Measurements from ENCODE around the gene PCNP.

- TF ChIP-seq, protein P1, sequence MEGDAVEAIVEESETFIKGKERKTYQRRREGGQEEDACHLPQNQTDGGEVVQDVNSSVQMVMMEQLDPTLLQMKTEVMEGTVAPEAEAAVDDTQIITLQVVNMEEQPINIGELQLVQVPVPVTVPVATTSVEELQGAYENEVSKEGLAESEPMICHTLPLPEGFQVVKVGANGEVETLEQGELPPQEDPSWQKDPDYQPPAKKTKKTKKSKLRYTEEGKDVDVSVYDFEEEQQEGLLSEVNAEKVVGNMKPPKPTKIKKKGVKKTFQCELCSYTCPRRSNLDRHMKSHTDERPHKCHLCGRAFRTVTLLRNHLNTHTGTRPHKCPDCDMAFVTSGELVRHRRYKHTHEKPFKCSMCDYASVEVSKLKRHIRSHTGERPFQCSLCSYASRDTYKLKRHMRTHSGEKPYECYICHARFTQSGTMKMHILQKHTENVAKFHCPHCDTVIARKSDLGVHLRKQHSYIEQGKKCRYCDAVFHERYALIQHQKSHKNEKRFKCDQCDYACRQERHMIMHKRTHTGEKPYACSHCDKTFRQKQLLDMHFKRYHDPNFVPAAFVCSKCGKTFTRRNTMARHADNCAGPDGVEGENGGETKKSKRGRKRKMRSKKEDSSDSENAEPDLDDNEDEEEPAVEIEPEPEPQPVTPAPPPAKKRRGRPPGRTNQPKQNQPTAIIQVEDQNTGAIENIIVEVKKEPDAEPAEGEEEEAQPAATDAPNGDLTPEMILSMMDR (IDR thresholded peaks at IDR 0.05), result no peak
- TF ChIP-seq EP300 (IDR thresholded peaks at IDR 0.05) (no peak), POLR2AphosphoS5 (IDR thresholded peaks at IDR 0.05) (no peak)
Observed at GRCh38 chr3:101640256-101640655, 66.3 kb downstream of the PCNP start.

All from gastroesophageal sphincter (tissue), 3 donors.